Stimulated activated CD4-positive, alpha-beta T cell treated with anti-CD3 and anti-CD28 coated beads, Interleukin-12 subunit alpha, Interleukin-12 subunit beta, amount 100 ng/mL, for 4 hours (primary cell): ENCODE results near the gene TCHH.
"Not testable (repeated sequence)": the region's sequence is repeated elsewhere in the genome, so short reads cannot be mapped to it uniquely, and the experiment has no call there.

Experiments used
- DNase-seq: peaks from one replicate; pipeline ENCODE4 v3.0.0-alpha.2; 2020

Gene TCHH

GRCh38 chr1:152110860-152111514, 4.3 kb downstream of the TCHH start:
- DNase-seq, result no peak

DNA sequence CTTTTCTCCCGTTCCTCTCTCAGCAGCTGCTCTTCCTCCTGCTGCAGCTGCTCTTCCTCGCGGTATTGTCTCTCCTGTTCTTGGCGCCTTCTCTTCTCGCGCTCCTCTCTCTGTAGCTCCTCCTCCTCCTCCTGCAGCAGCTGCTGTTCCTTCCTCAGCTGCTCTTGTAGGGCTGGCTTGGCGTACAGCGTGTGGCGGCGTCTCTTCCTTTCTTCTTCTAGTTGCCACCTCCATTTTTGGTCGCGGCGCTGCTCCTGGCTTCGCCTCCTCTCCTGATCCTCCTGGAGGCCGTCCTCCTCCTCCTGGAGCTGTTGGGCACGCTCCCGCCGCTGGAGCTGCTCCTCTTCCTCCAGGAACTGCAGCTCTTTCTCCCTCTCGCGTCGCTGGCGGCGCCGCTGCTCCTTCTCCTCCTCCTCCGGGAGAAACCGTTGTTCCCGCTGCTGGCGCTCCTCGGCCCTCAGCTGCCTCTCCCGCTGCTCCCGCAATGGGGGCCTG, 4.8 kb downstream of the TCHH start:
- no peak for DNase-seq

DNA sequence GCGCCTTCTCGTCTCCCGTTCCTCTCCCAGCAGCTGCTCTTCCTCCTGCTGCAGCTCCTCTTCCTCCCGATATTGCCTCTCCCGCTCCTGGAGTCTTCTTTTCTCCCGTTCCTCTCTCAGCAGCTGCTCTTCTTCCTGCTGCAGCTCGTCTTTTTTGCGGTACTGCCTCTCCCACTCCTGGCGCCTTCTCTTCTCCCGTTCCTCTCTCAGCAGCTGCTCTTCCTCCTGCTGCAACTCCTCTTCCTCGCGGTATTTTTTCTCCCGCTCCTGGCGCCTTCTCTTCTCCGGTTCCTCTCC, 5.3 kb downstream of the TCHH start:
- no peak for DNase-seq

- DNase-seq, result no peak
Measured at GRCh38 chr1:152109231-152109997, 5.8 kb downstream of the TCHH start.

- no peak for DNase-seq
Measured at GRCh38 chr1:152108882-152109222, 6.4 kb downstream of the TCHH start.

DNA sequence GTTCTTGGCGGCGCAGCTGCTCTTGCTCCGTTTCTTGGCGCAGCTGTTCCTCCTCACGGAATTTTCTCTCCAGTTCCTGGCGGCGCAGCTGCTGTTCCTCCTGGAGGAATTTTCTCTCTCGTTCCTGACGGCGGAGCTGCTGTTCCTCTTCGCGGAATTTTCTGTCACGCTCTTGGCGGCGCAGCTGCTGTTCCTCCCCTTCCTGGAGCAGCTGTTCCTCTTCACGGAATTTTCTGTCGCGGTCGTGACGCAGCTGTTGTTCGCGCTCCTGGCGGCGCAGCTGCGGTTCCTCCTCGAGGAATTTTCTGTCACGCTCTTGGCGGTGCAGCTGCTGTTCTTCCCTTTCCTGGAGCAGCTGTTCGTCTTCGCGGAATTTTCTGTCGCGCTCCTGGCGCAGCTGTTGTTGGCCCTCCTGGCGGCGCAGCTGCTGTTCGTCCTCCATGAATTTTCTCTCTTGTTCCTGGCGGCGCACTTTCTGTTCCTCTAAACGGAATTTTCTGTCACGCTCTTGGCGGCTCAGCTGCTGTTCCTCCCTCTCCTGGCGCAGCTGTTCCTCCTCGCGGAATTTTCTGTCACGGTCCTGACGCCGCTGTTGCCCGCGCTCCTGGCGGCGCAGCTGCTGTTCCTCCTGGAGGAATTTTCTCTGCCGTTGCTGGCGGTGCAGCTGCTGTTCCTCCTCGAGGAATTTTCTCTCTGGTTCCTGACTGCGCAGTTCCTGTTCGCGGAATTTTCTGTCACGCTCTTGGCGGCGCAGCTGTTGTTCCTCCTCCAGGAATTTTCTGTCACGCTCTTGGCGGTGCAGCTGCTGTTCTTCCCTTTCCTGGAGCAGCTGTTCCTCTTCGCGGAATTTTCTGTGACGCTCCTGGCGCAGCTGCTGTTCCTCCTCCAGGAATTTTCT, 7.0 kb downstream of the TCHH start:
- DNase-seq, result no peak

DNA sequence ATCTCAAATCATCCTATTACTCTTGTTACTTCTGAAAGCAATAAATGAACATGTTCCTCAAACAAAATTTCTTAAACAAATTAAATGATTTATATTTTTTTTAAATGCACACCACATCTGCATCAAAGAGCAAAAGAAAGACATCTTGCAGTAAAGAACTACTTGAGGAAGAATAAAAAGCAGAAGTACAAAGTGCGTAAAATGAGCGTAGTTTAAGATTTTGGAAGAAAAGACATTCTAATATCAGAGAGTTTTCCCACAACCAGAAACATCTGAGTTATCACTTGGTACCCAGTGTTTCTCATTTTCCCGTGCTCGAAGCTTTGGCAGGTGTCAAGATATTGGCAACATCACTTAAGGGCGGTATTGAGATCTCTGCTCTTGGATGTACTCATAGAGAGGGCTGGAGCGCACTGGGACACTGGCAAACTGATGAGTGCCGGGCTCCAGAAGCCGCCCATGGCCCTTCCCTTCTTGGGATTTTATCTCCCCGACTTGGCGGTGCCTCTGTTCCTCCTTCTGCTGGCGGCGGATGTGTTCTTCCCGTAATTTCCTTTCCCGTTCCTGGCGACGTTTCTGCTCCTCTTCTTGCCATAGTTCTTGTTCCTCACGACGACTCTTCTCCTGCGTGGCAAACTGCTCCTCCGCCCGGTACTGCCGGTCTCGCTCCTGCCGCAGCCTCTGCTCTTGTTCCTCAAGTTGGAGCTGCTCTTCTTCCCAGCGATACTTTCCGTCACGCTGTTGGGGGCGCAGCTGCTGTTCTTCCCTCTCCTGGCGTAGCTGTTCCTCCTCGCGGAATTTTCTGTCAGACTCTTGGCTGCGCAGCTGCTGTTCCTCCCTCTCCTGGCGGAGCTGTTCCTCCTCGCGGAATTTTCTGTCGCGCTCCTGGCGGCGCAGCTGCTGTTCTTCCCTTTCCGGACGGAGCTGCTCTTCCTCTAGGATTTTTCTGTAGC, 7.9 kb downstream of the TCHH start:
- no peak for DNase-seq

DNA sequence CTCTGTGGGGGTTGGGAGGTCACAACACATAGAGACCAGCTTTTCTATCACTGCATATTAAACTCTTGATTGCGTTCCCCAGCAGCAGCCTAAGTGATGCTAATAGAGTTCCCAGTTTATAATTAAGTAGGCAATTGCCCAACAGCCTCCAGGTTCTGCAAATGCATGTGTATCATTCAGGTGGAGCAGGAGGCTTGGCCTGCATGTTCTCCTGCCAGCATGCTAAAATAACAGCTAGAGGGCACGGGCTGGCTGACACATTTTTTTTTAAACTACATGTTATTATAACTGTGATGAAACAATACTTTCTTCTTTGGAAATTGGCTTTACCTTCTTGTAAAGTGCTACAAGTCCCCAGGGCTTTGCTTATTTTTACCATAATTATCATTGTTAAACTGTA, 10.4 kb downstream of the TCHH start:
- DNase-seq, result no peak

GRCh38 chr1:152096931-152097330, 18.3 kb downstream of the TCHH start:
- no peak for DNase-seq

GRCh38 chr1:152089014-152089674, 26.1 kb downstream of the TCHH start, which contains the start of gene TCHHL1:
TCHHL1 (minus strand) TSS chr1:152089064; CDS start chr1:152088143, 921 bp downstream.
- DNase-seq, result no peak

DNA sequence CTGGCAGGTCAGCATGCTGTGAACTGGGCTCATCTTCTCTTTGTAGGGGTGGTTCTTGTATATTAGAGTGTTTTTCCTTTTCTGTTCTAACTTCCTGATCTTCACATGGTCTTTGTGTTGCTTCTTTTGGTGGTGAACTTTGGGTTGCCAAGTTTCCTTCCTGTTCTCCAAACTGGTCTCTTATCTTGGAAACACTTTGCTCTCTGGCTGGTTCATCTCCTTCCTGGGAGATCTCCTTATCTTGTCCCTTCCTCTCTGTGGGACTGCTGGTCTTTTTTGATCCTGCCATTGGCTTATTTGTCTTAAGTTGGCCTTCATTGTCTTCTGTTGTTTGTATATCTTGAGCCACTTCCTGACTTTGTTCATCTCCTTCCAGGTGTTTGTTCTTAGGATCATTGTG, 28.5 kb downstream of the TCHH start:
- DNase-seq, result no peak

- no peak for DNase-seq
Measured at GRCh38 chr1:152084853-152085252, 30.4 kb downstream of the TCHH start.

DNA sequence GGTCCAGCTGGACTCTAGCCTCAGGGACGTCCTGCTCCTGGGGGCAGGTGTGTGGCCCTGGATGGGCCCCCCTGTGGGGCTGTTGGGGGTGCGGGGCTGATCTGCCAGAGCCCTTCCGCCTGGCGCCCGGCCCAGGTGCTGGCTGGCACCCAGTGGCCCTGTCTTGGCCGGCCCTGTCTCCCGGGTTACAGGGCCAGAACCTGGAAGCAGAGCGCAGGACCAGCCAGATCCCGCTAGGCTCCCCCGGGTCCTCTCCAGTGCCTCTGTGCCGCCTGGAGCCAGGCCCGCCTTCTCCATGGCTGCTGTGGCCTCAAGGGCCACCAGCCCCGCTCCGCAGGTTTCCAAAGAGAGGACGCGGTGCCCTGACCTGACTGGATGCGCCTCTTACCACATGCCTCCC, 34.2 kb downstream of the TCHH start:
- DNase-seq, result not testable (repeated sequence)

- not testable (repeated sequence) for DNase-seq
Measured at GRCh38 chr1:152080494-152080893, 34.8 kb downstream of the TCHH start.

DNA sequence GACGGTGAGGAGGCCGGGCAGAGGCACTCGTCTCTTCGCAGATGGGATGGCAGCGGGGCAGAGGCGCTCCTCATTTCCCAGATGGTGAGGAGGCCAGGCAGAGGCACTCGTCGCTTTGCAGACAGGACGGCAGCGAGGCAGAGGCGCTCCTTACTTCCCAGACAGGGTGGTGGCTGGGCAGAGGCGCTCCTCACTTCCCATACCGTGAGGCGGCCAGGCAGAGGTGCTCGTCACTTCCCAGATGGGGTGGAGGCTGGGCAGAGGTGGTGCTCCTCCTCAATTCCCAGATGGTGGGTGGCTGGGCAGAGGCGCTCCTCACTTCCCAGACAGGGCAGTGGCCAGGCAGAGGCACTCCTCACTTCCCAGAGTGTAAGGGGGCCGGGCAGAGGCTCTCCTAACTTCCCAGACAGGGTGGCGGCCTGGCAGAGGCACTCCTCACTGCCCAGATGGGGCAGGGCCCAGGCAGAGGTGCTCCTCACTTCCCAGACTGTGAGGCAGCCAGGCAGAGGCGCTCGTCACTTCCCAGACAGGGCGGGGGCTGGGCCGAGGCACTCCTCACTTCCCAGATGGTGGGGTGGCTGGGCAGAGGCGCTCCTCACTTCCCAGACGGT, 36.3 kb downstream of the TCHH start:
- DNase-seq, result no peak

DNA sequence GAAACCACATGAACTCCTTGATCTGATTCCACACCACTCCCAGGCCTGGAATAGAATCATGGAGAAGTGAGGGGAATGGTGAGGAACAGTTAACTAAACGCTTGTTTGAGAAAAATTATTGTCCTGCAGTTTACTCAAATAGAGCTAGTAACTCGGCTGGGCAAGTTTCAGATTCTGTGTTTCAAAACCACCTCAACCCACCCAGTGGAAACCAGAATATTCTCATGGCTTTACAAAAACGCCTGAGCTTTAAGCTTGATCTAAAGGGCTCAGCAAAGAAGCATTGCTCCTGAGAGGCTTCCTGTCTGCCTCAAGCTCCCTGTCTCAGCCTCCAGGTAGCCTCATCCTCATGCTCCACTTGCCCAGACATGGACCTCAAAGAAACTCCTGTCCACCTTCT, 42.9 kb downstream of the TCHH start:
- no peak for DNase-seq

DNA sequence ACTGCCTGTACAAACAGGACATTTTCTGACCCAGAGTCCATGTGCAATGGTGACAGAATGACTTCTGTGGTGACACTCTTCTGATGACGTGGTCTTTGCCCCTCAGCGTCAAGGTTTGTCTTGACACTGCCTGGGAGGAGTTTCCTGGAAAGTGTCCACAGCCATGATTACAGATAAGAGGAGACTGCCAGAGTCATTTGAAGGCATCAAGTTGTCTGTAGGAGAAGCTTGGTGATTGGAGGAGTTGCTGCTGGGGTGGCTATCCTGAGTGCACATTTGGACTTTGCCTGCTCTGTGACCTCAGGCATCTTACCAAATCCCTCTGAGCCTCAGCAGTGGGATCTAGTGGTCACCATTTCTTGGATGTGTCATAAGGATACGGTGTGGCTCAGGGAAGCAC, 44.1 kb downstream of the TCHH start:
- DNase-seq, result no peak

DNA sequence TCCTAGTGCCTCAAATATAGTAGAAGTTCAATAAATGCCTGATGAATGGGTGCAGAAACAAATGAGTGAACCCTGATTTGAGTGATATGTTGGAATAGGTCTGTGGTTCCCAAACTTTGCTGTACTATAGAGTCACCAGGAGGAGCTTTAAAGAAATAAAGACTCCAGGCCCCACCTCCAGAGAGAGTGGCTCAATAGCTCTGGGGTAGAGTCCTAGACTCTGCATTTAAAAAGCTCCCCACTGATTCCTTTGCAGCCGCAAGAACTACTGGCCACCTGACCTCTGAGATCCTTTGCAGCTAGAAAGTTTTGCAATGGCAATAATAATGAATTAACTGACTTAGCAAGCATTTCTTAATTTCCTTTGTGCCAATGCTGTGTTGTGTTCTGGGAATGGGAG, 47.3 kb downstream of the TCHH start:
- no peak for DNase-seq

GRCh38 chr1:152067150-152067549, 48.1 kb downstream of the TCHH start:
- no peak for DNase-seq

DNA sequence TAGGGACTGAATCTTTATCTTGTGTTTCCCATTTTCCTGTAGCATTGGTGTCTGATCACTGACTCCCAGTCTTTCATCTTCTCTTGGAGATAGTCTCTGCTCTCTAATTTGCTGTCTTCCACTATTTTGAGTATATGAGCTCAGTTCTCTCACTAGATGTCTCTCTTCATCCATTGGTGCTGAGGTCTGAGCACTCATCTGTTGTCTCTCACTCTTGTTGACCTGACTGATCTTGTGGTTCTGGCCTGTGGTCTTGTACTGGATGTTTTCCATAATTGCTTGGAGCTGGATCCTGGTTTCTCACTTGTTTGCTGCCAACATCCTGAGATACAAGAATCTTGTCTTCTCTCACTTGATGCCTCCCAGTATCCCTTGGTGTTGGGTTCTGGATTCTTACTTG, 53.3 kb downstream of the TCHH start:
- no peak for DNase-seq
